ENCODE data around the gene SCUBE3.

The SCUBE3 gene

GRCh38 chr6:35275744-35276260 is 62.0 kb downstream of the SCUBE3 start:
- DNase-seq: no peak

- no peak for DNase-seq
Measured at GRCh38 chr6:35278708-35279107, 65.0 kb downstream of the SCUBE3 start.

- DNase-seq: no peak
Measured at GRCh38 chr6:35280903-35281302, 67.1 kb downstream of the SCUBE3 start.

GRCh38 chr6:35282472-35282871 is 68.7 kb downstream of the SCUBE3 start:
- no peak for DNase-seq

GRCh38 chr6:35283361-35283760 is 69.6 kb downstream of the SCUBE3 start:
- no peak for DNase-seq

- DNase-seq: no peak
Measured at GRCh38 chr6:35287671-35288396, 74.1 kb downstream of the SCUBE3 start.

GRCh38 chr6:35288834-35289233 is 75.1 kb downstream of the SCUBE3 start:
- no peak for DNase-seq

- no peak for DNase-seq
Measured at GRCh38 chr6:35291491-35291890, 77.7 kb downstream of the SCUBE3 start.

- no peak for DNase-seq
Measured at GRCh38 chr6:35292494-35292893, 78.7 kb downstream of the SCUBE3 start.

GRCh38 chr6:35293681-35294080 is 79.9 kb downstream of the SCUBE3 start:
- no peak for DNase-seq

- peak; percentile 57 for DNase-seq
Measured at GRCh38 chr6:35294308-35294945, 80.7 kb downstream of the SCUBE3 start.

GRCh38 chr6:35295036-35295435 is 81.3 kb downstream of the SCUBE3 start:
- no peak for DNase-seq

- DNase-seq: no peak
Measured at GRCh38 chr6:35295521-35296315, 82.0 kb downstream of the SCUBE3 start.

- DNase-seq: no peak
Measured at GRCh38 chr6:35296931-35297600, 83.3 kb downstream of the SCUBE3 start.

- peak; percentile 97 for DNase-seq
Measured at GRCh38 chr6:35297601-35298481, 84.1 kb downstream of the SCUBE3 start, which contains the start of gene DEF6. Gene DEF6, plus strand, starts transcription at chr6:35297818. Its CDS starts 39 bp downstream, at chr6:35297857.

- peak; percentile 49 for DNase-seq
Measured at GRCh38 chr6:35298625-35299140, 84.9 kb downstream of the SCUBE3 start.

- DNase-seq: peak; percentile 91
Measured at GRCh38 chr6:35299674-35300073, 85.9 kb downstream of the SCUBE3 start.

- DNase-seq: peak; percentile 25
Measured at GRCh38 chr6:35300848-35301247, 87.1 kb downstream of the SCUBE3 start.

Data from OCI-M1 (cell line).